ENCODE measurements around the gene RASAL3. TPM values are rescaled to one million over a fixed set of nuclear protein-coding genes. Genes with fewer than 3 reads are reported as not detected.

The RASAL3 gene
- total RNA-seq, 2 experiments from 2014 or later, result 104 to 107 TPM

DNA sequence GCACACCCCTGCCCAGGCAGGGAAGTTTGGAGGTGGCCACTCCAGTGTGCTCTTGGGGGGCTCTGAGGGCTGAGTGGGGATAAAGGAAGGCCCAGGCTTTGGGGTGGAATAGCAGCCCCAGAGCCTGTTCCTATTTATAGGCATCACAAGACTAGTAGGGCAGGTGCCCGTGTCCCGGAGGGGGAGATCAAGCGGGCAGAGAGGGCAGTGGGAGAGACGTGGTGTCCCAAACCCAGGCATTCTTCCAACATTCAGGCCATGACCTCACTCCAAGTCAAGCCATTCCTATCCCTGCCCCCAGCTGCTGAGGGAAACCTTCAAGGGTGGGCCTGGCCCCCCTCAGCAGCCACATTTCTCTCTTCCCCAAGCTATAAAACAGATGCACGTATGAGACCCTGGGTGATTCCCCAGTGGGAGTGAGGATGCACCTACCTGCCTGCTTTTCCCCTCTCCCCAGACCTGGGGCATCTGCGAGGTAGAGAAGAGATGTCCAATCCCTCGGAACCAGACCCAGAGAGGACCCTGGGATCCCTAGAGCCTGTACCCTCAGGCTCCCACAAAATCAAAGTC lies 18.5 kb downstream of the RASAL3 start:
- CTCF ChIA-PET, result interaction anchor here (1.3 kb wide), 1 partner anchor 9 kb away, joined by 3 read pairs; no protein-coding TSS in a partner anchor

DNA sequence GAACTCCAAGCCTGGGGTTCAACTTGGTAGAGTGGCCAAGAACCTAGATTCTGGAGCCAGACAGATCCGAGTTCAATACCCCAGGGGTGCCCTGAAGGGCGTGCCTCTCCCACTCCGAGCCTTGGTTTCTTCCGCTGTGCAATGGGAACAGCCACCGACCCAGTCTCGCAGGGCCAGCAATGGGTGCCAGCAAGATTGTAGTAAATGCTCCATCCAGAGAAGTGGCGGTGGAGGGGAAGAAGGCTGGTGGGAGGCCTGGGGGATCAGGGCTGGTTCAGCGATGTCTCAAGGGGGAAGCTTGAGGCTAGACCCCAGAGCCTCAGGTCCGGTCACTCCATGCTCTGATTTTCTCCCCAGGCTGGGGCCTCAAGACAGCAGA lies 19.1 kb downstream of the RASAL3 start:
- POLR2A ChIA-PET, result no interaction called here
- no peak overlapping the region for H3K27ac Mint-ChIP-seq
- DNase-seq, result no peak

More for the DNA sequence above, 18.5 kb downstream of the RASAL3 start:
- H3K4me3 Mint-ChIP-seq, result no peak overlapping the region
- POLR2A ChIA-PET, result no interaction called here
- no peaks in the 10 kb centered on the region for H3K27me3 Mint-ChIP-seq (ENCODE audit: low read depth)
- no peak overlapping the region for H3K27ac Mint-ChIP-seq
- ATAC-seq (no peak), DNase-seq (no peak)
- H3K36me3 Mint-ChIP-seq (ENCODE audit: low read depth), result peaks cover 18% of the 10 kb centered on the region
- H3K9me3 Mint-ChIP-seq (ENCODE audit: insufficient read depth), result no peaks in the 10 kb centered on the region
- peaks cover 15% of the 10 kb centered on the region for H3K4me1 Mint-ChIP-seq (ENCODE audit: low read depth)

DNA sequence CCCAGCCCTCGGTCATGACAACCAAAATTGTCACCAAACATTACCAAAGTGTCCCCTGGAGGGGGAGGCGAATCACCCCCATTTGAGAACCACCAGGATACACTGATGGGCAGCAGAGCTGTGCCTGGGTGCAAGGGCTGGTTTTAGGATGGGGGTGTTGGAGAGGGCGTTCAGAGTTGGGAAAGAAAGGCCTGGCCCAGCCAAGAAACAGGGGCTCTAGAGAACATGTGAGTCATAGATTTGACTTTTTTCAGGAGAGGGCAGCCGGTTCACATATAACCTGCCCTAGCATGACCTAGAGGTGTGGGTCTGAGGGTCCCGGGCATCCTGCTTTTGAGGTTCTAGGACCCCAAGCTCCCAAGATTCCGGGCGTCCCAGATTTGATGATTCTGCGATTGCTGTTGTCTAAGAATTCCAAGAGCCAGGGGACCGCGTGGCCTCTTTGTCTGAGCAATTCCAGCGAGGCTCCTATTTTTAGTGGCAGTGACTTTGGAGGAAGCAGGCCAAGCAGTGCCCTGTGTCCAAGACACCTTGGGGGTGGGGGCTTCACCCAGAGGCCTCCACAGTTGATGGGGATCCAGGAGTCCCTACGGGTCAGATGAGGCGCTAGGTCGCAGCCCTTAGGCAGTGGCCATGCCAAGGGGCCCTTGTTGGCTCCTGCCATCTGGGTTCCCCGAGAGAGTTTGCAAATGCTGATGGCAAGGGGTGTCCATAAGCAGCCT lies 19.7 kb downstream of the RASAL3 start:
- Mint-ChIP-seq H3K9me3 (ENCODE audit: insufficient read depth) (no peaks in the 10 kb centered on the region), H3K36me3 (ENCODE audit: low read depth) (peaks cover 11% of the 10 kb centered on the region), H3K4me3 (no peak overlapping the region), H3K27me3 (ENCODE audit: low read depth) (no peaks in the 10 kb centered on the region), H3K27ac (no peak overlapping the region), H3K4me1 (ENCODE audit: low read depth) (peaks cover 7% of the 10 kb centered on the region)
- ChIA-PET POLR2A (interaction anchor here (1.6 kb wide), 1 partner anchor 12 kb away, joined by 7 read pairs; no protein-coding TSS in a partner anchor), CTCF (no interaction called here)
- DNase-seq, result no peak
- no peak for ATAC-seq

More for the DNA sequence above, 19.1 kb downstream of the RASAL3 start:
- no peak for ATAC-seq
- CTCF ChIA-PET, result no interaction called here
- Mint-ChIP-seq H3K9me3 (ENCODE audit: insufficient read depth) (no peaks in the 10 kb centered on the region), H3K4me1 (ENCODE audit: low read depth) (peaks cover 9% of the 10 kb centered on the region), H3K4me3 (no peak overlapping the region), H3K27me3 (ENCODE audit: low read depth) (no peaks in the 10 kb centered on the region), H3K36me3 (ENCODE audit: low read depth) (peaks cover 12% of the 10 kb centered on the region)

DNA sequence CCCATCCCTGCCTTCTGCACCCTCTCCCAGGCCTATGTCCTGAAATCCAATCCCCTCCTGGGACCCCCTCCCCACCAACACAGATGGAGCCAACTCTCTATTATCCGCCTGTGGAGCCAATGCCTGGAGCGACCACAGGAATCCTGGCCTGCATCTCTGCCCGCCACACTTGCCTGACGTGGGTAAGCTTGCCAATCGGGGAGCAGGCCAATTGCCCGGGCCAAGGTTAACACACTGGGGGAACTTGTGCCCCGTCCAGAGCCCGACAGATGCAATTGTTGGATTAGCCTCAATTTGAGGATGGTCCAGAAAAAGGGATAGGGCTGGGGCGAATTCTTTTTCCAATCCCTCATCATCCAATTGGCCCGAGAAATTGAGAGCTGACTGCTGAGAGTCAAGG lies 20.5 kb downstream of the RASAL3 start:
- no peak for DNase-seq
- Mint-ChIP-seq H3K36me3 (ENCODE audit: low read depth) (peaks cover 10% of the 10 kb centered on the region), H3K4me1 (ENCODE audit: low read depth) (peaks cover 5% of the 10 kb centered on the region), H3K27ac (no peak overlapping the region), H3K4me3 (no peak overlapping the region), H3K9me3 (ENCODE audit: insufficient read depth) (no peaks in the 10 kb centered on the region), H3K27me3 (ENCODE audit: low read depth) (no peaks in the 10 kb centered on the region)
- POLR2A ChIA-PET, result interaction anchor here (1.6 kb wide), 1 partner anchor 11 kb away, joined by 7 read pairs; no protein-coding TSS in a partner anchor
- CTCF ChIA-PET, result no interaction called here
- ATAC-seq, result no peak

DNA sequence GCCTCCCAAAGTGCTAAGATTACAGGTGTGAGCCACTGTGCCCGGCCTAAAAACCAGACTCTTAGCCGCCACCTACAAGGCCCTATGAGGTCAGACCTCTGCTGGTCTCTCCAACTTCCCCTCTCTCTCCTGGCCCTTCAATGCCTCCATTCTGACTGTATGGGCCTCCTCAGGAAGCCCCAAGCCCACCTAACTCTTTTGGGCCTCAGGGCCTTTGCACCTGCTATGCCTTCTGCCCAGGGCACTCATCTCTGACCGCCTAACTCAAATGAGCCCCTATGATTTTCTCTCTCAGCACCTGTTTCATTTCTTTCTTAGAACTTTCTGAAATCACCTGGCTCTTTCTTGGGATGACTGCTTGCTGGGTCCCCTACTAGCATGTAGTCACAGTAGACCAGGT lies 21.0 kb downstream of the RASAL3 start:
- H3K9me3 Mint-ChIP-seq (ENCODE audit: insufficient read depth), result no peaks in the 10 kb centered on the region
- ChIA-PET POLR2A (interaction anchor here (1.6 kb wide), 1 partner anchor 10 kb away, joined by 7 read pairs; no protein-coding TSS in a partner anchor), CTCF (no interaction called here)
- no peak for DNase-seq
- H3K27me3 Mint-ChIP-seq (ENCODE audit: low read depth), result no peaks in the 10 kb centered on the region
- H3K4me3 Mint-ChIP-seq, result no peak overlapping the region
- ATAC-seq, result no peak
- H3K4me1 Mint-ChIP-seq (ENCODE audit: low read depth), result peaks cover under 1% of the 10 kb centered on the region
- peaks cover 5% of the 10 kb centered on the region for H3K36me3 Mint-ChIP-seq (ENCODE audit: low read depth)
- no peak overlapping the region for H3K27ac Mint-ChIP-seq

DNA sequence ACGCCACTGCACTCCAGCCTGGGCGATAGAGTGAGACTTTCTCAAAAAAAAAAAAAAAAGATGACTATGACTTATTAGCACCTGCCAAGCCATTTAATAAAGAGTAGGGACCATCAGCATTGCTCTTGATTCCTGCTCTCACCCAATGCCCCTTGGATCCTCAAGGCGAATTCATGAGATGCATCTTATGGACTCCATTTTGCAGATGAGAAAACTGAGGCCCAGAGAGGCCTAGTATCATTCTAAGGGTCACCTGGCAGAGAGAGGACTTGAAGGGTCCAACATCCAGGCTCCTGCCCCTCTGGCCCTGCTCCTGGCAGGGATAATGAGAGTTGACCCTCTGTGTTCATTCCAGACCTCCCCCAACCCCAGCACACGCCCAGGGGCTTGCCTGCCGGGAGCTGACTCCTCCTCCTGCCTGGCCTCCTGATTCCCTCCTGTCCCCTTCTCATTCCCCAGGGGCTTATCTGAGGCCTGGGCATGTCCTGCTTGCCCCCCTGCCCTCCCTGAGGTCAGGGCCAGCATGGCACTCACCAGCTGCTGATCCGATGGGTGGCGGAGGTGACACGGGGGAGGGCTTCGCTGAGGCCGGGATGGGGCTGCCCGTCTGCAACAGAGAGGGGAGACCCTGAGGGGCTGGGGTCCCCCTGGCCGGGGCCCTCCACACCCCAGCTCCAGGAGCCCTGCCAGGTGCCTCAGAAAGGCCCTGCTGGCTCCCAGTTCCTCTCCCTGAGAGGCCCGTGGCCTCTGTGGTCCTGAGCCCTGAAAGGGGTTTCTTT lies 22.0 kb downstream of the RASAL3 start:
- ATAC-seq, result no peak

DNA sequence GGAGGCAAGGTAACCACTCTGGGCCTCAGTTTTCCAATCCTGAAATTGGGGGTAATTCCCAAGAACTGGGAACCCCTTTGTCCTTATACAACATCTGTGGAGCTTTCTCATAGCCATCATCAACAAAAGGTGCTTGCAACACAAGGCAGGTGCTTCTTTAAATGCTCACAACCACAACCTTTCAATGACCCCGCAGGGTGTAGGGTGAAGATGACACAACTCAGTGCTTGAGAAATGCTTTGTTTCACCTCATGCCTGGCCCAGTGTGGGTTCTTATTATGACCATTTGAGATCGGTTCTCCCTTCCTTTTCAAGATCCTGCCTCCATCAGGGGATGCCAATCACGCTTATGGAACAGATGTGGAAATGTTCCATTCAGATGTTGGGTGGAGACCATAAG lies 23.0 kb downstream of the RASAL3 start:
- ChIA-PET CTCF (no interaction called here), POLR2A (no interaction called here)
- DNase-seq (no peak), ATAC-seq (no peak)
- H3K9me3 Mint-ChIP-seq (ENCODE audit: insufficient read depth), result no peaks in the 10 kb centered on the region
- H3K27ac Mint-ChIP-seq, result no peak overlapping the region
- H3K36me3 Mint-ChIP-seq (ENCODE audit: low read depth), result no peaks in the 10 kb centered on the region
- H3K4me1 Mint-ChIP-seq (ENCODE audit: low read depth), result peaks cover 4% of the 10 kb centered on the region
- no peak overlapping the region for H3K4me3 Mint-ChIP-seq
- H3K27me3 Mint-ChIP-seq (ENCODE audit: low read depth), result no peaks in the 10 kb centered on the region

More for the DNA sequence above, 22.0 kb downstream of the RASAL3 start:
- Mint-ChIP-seq H3K36me3 (ENCODE audit: low read depth) (peaks cover 2% of the 10 kb centered on the region), H3K4me1 (ENCODE audit: low read depth) (no peaks in the 10 kb centered on the region), H3K4me3 (no peak overlapping the region), H3K27me3 (ENCODE audit: low read depth) (no peaks in the 10 kb centered on the region), H3K9me3 (ENCODE audit: insufficient read depth) (no peaks in the 10 kb centered on the region), H3K27ac (no peak overlapping the region)
- CTCF ChIA-PET, result no interaction called here
- DNase-seq, result no peak
- POLR2A ChIA-PET, result no interaction called here

DNA sequence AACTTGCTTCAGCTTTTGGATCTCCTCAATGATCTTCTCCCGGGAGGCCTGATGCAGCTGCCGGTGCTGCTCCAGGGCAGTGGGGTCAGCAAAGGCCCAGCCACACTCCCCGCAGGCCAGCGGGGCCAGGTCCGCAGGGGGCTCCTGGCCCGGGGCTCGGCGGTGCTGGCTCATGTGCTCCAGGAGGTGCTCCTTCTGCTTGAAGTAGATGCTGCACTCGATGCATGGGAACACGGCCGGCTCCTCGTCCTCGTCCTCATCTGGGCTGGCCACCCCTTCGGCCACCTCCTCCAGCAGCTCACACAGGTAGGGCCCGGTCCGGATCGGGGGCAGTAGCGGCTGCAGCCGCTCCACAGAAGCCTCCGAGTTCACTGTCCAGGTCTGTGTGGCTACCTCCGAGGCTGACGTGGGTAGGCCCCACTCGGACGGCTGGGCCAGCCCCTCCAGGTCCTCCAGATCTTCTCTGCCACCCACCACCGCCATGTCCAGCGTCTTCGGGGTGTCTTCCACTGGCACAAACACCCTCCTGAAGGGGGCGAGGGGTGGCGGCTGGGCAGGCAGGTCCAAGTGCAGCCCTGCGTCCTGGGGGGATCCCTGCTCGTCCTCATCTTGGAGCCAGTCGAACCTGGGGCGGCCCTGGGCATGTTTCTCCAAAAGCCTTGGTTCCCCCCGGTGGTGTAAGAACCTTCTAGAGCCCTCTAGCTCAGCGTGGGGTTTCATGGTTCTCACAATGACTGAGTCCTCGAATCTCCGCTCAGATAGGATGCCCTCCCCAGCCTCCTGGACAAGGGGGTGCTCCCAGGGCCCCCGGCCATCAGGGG lies 24.3 kb downstream of the RASAL3 start:
- ATAC-seq, result no peak
- Mint-ChIP-seq H3K9me3 (ENCODE audit: insufficient read depth) (no peaks in the 10 kb centered on the region), H3K4me1 (ENCODE audit: low read depth) (peaks cover 5% of the 10 kb centered on the region), H3K27me3 (ENCODE audit: low read depth) (no peaks in the 10 kb centered on the region), H3K4me3 (no peak overlapping the region), H3K36me3 (ENCODE audit: low read depth) (no peaks in the 10 kb centered on the region), H3K27ac (no peak overlapping the region)
- CTCF ChIA-PET, result no interaction called here
- POLR2A ChIA-PET, result no interaction called here
- DNase-seq, result no peak

DNA sequence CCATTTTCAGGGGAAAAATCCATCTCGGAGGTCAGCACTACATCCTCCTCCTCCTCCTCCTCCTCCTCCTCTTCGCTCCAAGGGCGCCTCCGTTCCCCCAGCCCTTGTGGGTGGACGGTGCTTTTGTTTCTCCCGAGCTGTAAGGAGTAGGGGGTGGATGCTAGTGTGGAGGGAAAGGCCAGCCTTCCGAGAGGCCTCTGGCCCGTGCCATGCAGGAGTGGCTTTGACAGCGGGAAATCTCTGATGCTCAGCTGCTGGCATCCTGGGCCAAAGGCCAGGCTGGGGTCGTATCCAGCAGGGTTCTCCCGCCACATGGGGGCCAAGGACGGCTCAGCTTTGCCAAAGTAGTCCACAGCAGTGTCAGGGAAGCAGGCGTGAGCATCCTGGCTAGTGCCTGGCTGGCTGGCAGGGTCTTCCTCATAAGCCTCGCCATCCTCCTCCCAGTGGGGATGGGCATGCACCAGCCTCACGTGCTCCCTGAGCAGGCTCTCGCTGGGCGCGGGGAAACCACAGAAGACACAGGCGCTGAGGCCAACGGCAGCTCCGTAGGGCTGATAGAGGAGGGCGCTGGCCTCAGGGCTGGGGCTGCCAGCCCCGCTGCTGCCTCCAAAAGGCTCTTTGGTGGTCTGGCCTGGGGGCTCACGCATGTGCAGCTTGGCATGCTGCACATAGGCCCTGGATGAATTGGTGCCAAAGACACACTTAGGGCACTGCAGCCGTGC lies 25.1 kb downstream of the RASAL3 start:
- Mint-ChIP-seq H3K27me3 (ENCODE audit: low read depth) (no peaks in the 10 kb centered on the region), H3K9me3 (ENCODE audit: insufficient read depth) (no peaks in the 10 kb centered on the region), H3K27ac (no peak overlapping the region), H3K36me3 (ENCODE audit: low read depth) (no peaks in the 10 kb centered on the region), H3K4me3 (no peak overlapping the region), H3K4me1 (ENCODE audit: low read depth) (peaks cover 5% of the 10 kb centered on the region)
- CTCF ChIA-PET, result no interaction called here
- DNase-seq, result no peak
- ATAC-seq, result no peak
- POLR2A ChIA-PET, result no interaction called here

DNA sequence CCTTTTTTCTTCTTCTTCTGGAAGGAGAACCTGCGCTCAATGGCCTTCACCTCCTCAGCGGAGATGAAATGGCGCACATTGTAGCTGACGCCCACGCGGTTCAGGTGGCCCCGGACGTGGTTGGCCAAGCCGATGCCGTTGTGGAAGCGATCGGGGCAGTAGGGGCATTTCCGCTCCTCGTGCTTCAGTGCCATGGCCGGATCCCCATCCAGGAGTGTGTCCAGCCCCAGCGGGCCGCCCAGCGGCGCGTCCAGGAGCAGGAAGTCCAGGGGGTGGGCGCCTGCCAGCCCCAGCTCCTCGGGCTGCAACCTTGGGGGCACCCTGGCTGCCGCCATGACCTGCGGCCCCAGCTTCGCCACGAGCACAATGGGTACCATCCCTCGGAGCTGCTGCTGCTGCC lies 25.8 kb downstream of the RASAL3 start:
- peaks cover 6% of the 10 kb centered on the region for H3K4me1 Mint-ChIP-seq (ENCODE audit: low read depth)
- CTCF ChIA-PET, result interaction anchor here (3.5 kb wide), 1 partner anchor 19 kb away, joined by 18 read pairs; the partner anchor contains the start of gene AKAP8L
- POLR2A ChIA-PET, result no interaction called here

DNA sequence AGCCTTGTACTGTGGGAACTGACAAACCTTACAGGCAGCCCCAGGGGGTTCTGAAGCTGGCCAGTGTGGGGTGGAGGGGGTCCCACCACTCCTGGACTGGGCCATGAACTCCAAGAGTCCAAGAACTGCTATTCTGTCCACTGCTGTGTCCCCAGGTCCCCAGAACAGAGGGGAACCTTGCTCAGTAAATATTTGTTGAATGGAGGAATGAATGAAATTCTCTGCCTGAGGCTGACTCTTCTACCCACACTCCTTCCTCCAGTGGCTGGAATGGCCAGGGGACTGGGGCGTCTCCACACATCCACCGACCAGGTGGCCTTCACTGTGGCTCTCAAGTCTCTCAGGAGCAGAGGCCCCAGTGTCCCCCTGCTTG lies 26.2 kb downstream of the RASAL3 start:
- ChIA-PET POLR2A (interaction anchor here (1.1 kb wide), 1 partner anchor 16 kb away, joined by 3 read pairs; no protein-coding TSS in a partner anchor), CTCF (interaction anchor here (3.5 kb wide), 1 partner anchor 19 kb away, joined by 18 read pairs; the partner anchor contains the start of gene AKAP8L)
- Mint-ChIP-seq H3K4me3 (no peak overlapping the region), H3K27me3 (ENCODE audit: low read depth) (no peaks in the 10 kb centered on the region), H3K36me3 (ENCODE audit: low read depth) (peaks cover 3% of the 10 kb centered on the region), H3K4me1 (ENCODE audit: low read depth) (peaks cover 11% of the 10 kb centered on the region), H3K27ac (no peak overlapping the region), H3K9me3 (ENCODE audit: insufficient read depth) (no peaks in the 10 kb centered on the region)
- DNase-seq (no peak), ATAC-seq (no peak)

More for the DNA sequence above, 25.8 kb downstream of the RASAL3 start:
- ATAC-seq (no peak), DNase-seq (no peak)
- Mint-ChIP-seq H3K27me3 (ENCODE audit: low read depth) (no peaks in the 10 kb centered on the region), H3K36me3 (ENCODE audit: low read depth) (no peaks in the 10 kb centered on the region), H3K27ac (no peak overlapping the region), H3K4me3 (no peak overlapping the region), H3K9me3 (ENCODE audit: insufficient read depth) (no peaks in the 10 kb centered on the region)
